Cerebellar cortex (tissue), 1 donor: ENCODE measurements around the gene ETV1.

Experiments
- DNase-seq: peaks from one replicate; pipeline ENCODE4 v3.0.0-alpha.2; 2015; ENCODE audit warnings: low spot score

The ETV1 gene

DNA sequence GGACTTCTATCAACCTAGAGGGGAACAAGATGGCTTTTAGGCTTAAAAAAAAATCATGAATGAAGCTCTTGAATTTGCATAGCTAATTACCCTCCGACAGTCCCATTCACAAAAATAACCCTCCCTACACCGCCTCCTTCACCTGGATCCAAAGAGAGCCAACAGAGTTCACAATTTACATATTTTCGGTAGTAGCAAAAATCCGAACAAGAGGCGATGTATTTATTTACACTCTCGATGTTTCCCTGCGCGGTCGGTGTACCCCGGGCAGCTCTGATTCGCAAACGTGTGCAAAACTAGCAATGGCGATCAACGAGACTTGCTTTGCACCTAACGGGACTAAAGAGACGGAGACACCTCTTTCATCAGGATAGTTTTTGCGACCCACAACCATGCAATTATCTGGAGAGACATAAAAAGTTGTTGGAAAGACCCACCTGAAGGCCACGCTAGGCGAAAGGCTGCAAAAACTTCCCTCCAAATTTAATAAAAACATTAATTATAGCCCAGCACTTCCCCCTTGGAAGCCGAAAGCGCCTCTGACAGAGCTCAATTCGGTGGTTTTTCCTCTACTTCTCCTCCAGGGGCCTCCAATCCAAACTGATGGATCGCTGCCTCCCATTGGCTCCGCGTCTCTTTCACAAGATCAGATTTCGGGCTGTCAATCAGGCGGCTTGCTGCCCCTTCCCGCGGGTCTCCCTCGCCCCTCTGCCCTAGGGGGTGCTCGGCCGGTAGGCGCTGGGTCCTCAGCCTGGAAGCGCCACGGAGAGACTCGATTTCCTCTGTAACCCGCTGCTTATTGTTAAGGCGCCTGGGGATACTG lies at the start of gene ETV1:
Gene ETV1 (minus strand): TSS at position 541 of the 823 bp plus-strand sequence. CDS start 614 bp downstream, outside the sequence.
- DNase-seq = peak; percentile 91

DNA sequence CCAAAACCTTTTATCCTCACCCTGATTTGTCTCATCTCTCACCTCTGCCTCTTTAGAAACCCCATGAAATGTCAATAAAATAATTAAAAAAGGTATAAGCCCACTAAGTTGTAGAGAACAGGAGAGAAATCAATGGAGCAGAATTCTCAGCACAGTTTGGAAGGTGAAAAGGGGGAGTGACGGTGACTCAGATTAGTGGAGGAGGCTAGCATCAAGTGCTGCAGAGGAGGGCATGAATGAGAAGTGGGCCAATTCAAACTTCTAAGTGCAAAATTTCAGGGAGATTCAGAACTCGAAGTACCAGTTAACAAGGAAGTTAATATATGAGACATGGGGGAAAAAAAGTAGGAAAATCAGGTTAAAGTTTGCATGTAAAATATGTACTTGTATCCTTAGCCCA lies 34.9 kb upstream of the ETV1 start:
- DNase-seq = no peak

DNA sequence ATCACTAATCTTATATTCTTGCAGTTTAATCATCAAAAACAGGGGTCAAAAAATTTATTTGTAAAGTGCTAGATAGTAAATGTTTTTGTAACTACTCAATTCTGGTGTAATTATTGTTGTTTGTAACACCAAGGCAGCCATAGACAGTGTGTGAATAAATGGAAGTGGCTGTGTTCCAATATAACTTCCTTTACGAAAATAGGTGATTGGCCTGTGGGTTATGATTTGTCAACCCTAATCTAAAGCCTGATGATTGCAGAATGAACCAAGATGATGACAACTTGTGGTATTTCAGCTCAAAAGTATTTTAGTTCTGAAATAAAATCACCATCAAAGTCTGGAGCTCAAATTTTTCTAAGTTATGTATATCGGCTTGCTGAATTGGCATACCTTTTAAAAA lies 34.4 kb upstream of the ETV1 start:
- DNase-seq = no peak

DNA sequence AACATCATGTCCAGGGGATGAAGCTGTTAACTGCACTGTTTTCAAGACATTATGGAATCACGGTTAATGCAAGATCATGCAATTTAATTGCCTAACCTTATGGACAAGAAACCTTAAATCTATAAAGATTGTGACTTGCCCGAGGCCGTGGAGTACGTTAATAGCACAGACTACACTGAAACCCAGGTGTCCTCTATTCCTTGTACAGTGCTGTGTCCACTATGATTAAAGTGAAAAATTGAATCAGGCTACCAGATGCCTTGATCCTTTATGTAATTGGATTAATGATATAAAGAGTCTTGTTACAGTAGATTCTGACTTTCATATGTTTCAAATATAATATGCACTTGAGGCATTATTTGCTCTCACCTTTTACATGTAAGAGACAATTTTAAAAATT lies 33.9 kb upstream of the ETV1 start:
- DNase-seq = no peak

- no peak for DNase-seq
Measured at GRCh38 chr7:14021069-14021468, 31.6 kb upstream of the ETV1 start.

DNA sequence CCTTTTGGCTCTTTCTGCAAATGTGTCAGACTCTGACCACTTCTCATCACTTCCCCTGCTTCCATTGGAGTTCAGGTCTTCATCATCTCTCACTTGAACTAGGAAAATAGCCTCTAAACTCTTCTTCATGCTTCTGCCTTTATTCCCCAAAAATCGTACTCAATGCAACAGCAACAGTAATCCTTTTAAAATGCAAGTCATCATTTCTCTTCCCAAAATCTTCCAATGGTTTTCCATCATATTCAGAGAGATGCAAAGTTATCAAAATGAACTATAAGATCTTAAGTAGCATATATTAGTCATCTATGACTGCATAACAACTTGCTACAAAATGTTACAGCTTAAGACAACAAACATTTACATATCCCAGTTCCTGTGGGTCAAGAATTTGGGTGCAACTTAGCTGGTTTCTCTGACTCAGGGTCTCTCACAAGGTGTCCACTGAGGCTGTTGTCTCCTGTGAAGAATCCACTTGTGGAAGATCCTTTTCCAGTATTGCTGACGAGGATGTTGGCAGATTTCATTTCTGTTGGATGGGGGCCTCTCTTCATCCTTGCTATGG lies 31.0 kb upstream of the ETV1 start:
- no peak for DNase-seq

DNA sequence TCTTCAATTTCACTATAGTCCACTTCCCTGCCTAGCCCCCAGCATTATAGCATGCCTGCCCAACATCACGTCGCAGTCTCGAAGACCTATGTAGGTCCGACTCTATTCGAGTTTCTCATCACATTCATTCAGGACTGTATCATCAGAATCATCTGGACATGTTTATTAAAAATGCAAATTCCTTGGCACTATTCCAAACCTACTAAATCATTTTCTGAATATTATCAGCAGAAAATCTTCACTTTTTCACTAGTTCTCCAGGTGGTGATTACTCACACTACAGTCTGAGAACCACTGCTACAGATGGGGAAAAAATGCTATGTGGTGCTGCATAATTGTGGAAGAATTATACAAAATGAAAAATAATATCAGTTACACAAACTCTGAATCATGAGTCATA lies 29.3 kb upstream of the ETV1 start:
- DNase-seq = no peak

GRCh38 chr7:14016950-14017349 lies 27.5 kb upstream of the ETV1 start:
- DNase-seq = no peak

GRCh38 chr7:14013898-14014297 lies 24.4 kb upstream of the ETV1 start:
- no peak for DNase-seq

DNA sequence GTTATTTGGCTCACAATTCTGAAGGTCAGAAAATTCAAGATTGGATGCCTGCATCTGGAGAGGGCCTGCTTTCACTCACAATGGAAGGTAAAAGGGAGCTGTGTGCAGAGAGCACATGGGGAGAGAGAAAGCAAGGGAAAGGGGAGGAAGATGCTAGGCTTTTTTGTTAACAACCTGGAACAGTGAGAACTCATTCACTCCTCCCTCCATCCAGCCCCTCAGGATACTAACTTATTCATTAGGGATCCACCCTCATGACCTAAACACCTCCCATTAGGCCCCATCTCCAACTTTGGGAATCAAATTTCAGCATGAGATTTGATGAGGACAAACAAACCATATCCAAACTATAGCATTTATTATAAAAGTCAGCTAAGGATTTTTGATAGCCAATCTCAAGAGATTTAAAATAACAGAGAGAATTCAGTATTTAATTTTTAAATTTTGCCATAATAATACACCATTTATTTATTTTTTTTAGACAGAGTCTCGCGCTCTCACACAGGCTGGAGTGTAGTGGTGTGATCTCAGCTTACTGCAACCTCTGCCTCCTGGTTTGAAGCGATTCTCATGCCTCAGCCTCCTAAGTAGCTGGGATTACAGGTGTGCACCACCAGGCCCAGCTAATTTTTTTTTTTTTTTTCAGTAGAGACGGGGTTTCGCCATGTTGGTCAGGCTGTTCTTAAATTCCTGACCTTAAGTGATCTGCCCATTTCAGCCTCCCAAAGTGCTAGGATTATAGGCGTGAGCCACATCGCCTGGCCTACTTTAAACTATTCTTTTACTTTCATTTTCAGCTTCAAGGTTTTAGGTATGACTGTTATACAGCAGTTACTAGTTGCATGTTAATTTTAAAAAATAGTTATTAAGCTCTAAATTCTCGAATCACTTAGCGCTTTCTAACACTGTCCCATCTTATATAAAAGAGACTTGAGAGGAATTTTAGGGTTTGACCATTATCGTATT lies 20.3 kb upstream of the ETV1 start:
- no peak for DNase-seq

DNA sequence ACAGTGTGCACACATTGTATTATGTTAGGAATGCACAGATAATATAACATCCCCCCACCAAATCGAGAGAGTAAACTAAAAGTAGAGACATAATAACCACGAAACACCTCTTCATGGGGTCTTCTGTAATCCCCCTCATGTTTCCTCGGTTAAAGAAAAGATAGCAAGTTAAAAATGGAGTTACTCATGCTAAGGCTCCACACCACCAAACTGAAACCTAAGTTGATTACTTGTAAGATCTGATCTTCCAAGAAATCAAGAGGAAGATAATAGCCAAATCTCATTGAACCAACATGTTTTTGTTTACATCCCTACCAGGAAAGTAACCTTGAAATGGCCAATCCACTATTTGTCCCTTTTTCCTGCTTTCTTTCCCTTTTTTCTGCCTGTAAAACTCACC lies 11.7 kb upstream of the ETV1 start:
- no peak for DNase-seq

DNA sequence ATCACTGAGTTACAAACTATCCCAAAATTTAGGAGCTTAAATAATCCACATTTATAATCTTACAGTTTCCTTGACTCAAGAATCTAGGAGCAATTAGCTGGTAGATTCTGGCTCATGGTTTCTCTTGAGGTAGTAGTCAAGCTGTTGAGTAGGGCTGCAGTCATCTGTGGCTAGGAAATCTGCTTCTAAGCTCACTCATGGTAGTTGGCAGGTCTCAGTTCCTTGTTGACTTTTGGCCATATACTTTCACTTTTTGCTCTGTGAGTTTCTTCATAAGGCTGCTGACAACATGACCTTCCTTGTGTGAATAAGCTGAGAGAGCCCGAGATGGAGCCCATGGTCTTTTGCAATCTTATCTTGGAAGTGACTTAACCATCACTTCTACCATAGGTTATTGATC lies 10.8 kb upstream of the ETV1 start:
- no peak for DNase-seq

DNA sequence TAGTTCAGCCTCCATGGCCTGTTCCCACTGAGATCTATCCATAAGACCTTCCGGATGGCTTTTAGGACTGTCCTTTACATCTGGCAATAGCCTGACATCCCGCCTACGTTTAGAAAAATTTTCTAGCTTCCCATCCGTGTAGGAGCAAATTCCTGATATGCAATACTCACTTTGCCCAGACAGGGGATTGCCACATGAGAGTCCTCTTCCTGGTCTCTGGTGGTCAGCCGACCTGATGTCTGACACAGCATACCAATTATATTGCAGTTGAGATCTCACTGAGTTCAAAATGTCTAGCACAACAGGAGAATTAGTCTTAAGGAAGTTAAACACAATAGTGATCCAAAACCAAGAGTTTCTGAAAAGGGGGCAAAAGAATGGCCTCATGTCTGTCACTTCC lies 9.4 kb upstream of the ETV1 start:
- no peak for DNase-seq

- DNase-seq = no peak
Measured at GRCh38 chr7:13992596-13992964, 3.1 kb upstream of the ETV1 start.

DNA sequence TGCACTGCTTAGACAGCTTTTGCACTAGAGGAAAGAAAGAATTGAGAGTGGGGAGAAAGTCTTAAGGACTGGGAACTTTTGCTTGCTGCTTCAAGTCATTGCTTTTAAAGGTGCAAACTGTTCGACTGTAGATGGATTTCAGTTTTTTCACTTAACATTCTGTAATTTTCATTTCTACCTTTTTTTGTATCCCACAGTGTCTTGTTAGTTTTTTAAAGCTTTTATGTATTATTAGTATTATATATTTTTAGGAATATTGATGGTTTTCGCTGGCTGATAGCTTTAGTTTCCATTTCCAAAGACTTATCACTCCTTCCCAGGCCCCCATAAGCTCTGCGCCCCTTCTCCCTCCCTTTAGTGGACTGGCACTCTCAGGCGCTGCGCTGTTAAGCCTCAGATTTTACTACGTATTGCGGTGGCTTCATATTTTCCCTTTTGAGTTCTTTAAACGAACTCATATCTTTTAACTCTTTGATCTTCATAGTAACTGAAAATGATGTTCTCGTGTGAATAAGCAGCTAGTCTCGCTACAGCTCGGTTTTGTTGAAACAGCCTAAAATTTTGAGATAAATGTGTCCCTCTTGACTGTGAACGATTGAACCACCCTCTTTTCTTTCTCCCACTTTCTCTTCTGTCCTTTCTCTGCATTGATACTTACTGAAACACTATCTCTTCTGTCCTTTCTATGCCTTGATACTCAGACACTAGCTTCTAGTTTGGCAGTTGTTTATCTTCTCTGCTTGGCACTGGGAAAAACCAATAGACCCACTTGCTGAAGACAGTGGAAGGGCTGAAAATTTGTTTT lies 2.5 kb upstream of the ETV1 start:
- DNase-seq = peak; percentile 31

DNA sequence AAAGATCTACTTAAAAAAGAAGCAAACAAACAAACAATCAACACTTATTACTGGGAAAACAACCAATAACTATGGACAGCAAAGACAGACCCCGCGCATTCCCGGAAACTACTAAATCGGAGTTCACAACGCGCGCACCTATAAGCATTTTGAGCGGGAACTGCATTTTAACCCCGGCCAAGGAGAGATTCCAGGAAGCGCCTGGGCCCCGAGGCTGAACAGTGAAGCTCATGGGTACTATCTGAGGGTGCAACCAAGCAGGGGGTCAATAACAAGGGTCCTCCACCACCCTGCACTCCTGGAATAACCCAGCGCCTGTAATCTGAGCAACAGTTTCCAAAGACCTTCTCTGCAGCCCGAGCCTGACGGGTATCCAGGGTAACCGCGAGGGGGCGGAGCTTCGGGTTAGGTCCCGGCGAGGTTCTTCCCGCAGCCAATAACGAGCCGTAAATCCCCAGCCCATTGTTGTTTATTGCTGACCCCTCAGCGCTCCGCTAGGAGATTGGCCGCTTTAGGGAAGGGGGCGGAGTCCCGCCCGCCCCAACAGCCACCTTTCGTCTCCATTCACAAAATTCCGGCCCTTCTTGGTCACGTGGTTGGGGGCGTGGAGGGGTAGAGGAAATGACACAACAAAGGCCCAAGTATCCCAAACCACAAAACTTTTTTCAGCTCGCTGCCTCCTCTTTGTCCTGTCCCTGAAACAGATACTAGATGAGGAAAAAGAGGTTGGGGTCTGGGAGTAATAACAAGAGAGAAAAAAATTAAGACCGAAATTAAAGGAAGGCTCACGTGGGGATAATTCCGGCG lies 1.7 kb upstream of the ETV1 start:
- peak; percentile 99 for DNase-seq

GRCh38 chr7:13990319-13990983 lies 985 bp upstream of the ETV1 start:
- DNase-seq = peak; percentile 82

GRCh38 chr7:13989949-13990305 lies 461 bp upstream of the ETV1 start:
- DNase-seq = peak; percentile 70

- peak; percentile 82 for DNase-seq
Measured at GRCh38 chr7:13988731-13989125, 738 bp downstream of the ETV1 start.

DNA sequence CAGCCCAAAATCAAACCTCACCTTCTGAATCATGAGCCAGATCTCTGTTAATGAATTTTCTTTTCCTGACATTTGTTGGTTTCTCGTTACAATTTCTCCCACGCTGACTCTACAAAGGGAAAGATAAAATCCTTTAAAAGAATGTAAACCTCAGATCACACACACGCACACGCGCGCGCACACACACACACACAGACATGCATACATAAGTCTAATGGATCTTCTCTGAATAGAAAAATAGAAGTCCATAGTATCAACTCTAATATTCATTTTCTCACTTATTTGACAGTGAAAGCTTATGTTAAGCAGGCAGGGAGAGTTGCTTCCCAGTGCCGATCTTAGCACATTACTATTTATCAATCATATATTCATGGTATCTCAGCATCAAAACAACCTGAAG lies 1.4 kb downstream of the ETV1 start:
- DNase-seq = peak; percentile 50

DNA sequence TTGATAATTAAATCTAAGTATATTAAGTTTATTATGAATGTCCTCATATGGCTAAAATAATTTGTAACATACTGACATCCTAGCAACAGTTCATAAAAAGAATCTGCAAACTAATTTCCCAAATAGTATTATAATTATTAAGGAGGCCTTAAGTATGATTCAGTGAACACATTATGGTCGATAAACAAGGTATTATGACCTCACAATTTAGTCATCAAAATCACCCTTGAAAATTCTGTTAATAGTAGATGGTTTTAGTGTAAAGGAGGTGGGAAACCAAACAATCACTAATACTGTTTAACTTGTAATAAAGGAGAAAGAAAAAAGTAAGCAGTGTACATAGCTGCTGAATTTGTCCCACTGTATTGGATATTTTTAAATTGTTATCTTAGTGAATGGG lies 2.1 kb downstream of the ETV1 start:
- no peak for DNase-seq
